Smooth muscle cell (in vitro differentiated cells): ENCODE measurements around the gene PNMA1. TPM values are rescaled to one million over a fixed set of nuclear protein-coding genes. Genes with fewer than 3 reads are reported as not detected.
A peak's percentile ranks its signal among the peaks of the same experiment; 100 is the strongest.

ENCODE experiments used
- DNase-seq: peaks from one replicate; lab custom pipeline; 2025; ENCODE audit not compliant: unreplicated experiment; lab: John Stamatoyannopoulos, UW
- H2AFZ ChIP-seq: fragments of 200-600 bp; sonication (generic); 2 replicates; pipeline ENCODE4 v1.6.0; 2016; ENCODE audit warnings: antibody characterized with exemption, low read depth, mild to moderate bottlenecking
- H3F3A ChIP-seq: fragments of 200-600 bp; sonication (generic); 2 replicates; pipeline ENCODE4 v1.6.0; 2017; ENCODE audit warnings: antibody characterized with exemption, low read depth
- H3K27ac ChIP-seq: fragments of 200-600 bp; sonication (generic); 2 replicates; pipeline ENCODE4 v1.5.1; 2016; ENCODE audit warnings: low read depth, mild to moderate bottlenecking
- H3K27me3 ChIP-seq: fragments of 200-600 bp; sonication (generic); 2 replicates; pipeline ENCODE4 v1.6.1; 2016; ENCODE audit warnings: low read depth, mild to moderate bottlenecking
- H3K36me3 ChIP-seq: fragments of 200-600 bp; sonication (generic); 2 replicates; pipeline ENCODE4 v1.5.1; 2016; ENCODE audit warnings: low read depth
- H3K4me1 ChIP-seq: fragments of 200-600 bp; sonication (generic); 2 replicates; pipeline ENCODE4 v1.5.1; 2016; ENCODE audit warnings: low read depth
- H3K4me2 ChIP-seq: fragments of 200-600 bp; sonication (generic); 2 replicates; pipeline ENCODE4 v1.6.0; 2016; ENCODE audit warnings: mild to moderate bottlenecking
- H3K4me3 ChIP-seq: fragments of 200-600 bp; sonication (generic); 2 replicates; pipeline ENCODE4 v1.5.1; 2016; ENCODE audit warnings: mild to moderate bottlenecking
- H3K79me2 ChIP-seq: fragments of 200-600 bp; sonication (generic); 2 replicates; pipeline ENCODE4 v1.6.0; 2016; ENCODE audit warnings: low read depth, mild to moderate bottlenecking
- H3K9ac ChIP-seq: fragments of 200-600 bp; sonication (generic); 2 replicates; pipeline ENCODE4 v1.6.0; 2016; ENCODE audit warnings: low read depth
- H3K9me3 ChIP-seq: fragments of 200-600 bp; sonication (generic); replicated peaks from 2 replicates; pipeline ENCODE4 v1.5.1; 2016; ENCODE audit warnings: low read depth
- H4K20me1 ChIP-seq: fragments of 200-600 bp; sonication (generic); 2 replicates; pipeline ENCODE4 v1.6.0; 2016; ENCODE audit warnings: low read depth
- CTCF ChIP-seq: fragments of 200-600 bp; sonication (generic); IDR thresholded peaks from 2 replicates; pipeline ENCODE4 v1.5.1; 2017; ENCODE audit warnings: borderline replicate concordance, mild to moderate bottlenecking, antibody characterized with exemption; ENCODE audit not compliant: insufficient read depth, poor library complexity, severe bottlenecking
- WGBS: methylation state at CpG from one replicate; pipeline ENCODE4 v1.1.7; 2016; ENCODE audit warnings: low lambda C conversion rate; 5-methylcytosine and 5-hydroxymethylcytosine counted together
- polyA plus RNA-seq: library from polyadenylated mRNA; unstranded; fragments of >200 nt; fragmentation: Nextera tagmentation; extraction: Ambion mirVana; gene quantifications from 2 replicates; pipeline ENCODE4 v1.2.1, GENCODE V29; 2016
- total RNA-seq: library from RNA; depleted of rRNA; stranded (reverse); fragments of >200 nt; gene quantifications from 2 replicates; pipeline ENCODE4 v1.2.3, GENCODE V29; 2014

Gene PNMA1
- total and polyA plus RNA-seq, 2 experiments from 2014 or later = 22.4 to 52.7 TPM

GRCh38 chr14:73727166-73727565 is 13.0 kb upstream of the PNMA1 start:
- no peak overlapping the region for H3K9ac ChIP-seq
- H3K4me3 ChIP-seq = no peak overlapping the region
- no peak overlapping the region for H3K4me2 ChIP-seq
- peaks cover 41% of the 10 kb centered on the region for H4K20me1 ChIP-seq
- no peak overlapping the region for H3K27ac ChIP-seq
- DNase-seq = no peak
- WGBS = 95% methylated on average over 7 of the region's 7 CpGs
- H3K79me2 ChIP-seq = no peaks in the 10 kb centered on the region
- no peaks in the 10 kb centered on the region for H3K9me3 ChIP-seq
- TF ChIP-seq CTCF = no peak
- peaks cover 16% of the 10 kb centered on the region for H3K4me1 ChIP-seq
- peaks cover 20% of the 10 kb centered on the region for H3F3A ChIP-seq
- no peaks in the 10 kb centered on the region for H3K36me3 ChIP-seq
- H2AFZ ChIP-seq = no peak overlapping the region
- no peaks in the 10 kb centered on the region for H3K27me3 ChIP-seq

GRCh38 chr14:73726025-73726961 is 12.1 kb upstream of the PNMA1 start:
- no peak overlapping the region for H3K4me3 ChIP-seq
- peak overlapping the region; percentile 46 for H3K27ac ChIP-seq
- no peak for DNase-seq
- H3K9me3 ChIP-seq = no peaks in the 10 kb centered on the region
- H3K4me1 ChIP-seq = peaks cover 16% of the 10 kb centered on the region
- peaks cover 17% of the 10 kb centered on the region for H3F3A ChIP-seq
- no peak for TF ChIP-seq CTCF
- H3K4me2 ChIP-seq = peak overlapping the region; percentile 15
- no peaks in the 10 kb centered on the region for H3K27me3 ChIP-seq
- H2AFZ ChIP-seq = no peak overlapping the region
- 80% methylated on average over 14 of the region's 14 CpGs for WGBS
- no peak overlapping the region for H3K9ac ChIP-seq
- H3K79me2 ChIP-seq = no peaks in the 10 kb centered on the region
- H3K36me3 ChIP-seq = no peaks in the 10 kb centered on the region
- H4K20me1 ChIP-seq = peaks cover 33% of the 10 kb centered on the region

- H3K36me3 ChIP-seq = no peaks in the 10 kb centered on the region
- peaks cover 16% of the 10 kb centered on the region for H3K4me1 ChIP-seq
- H4K20me1 ChIP-seq = peaks cover 25% of the 10 kb centered on the region
- DNase-seq = no peak
- TF ChIP-seq CTCF = no peak
- H3K27me3 ChIP-seq = no peaks in the 10 kb centered on the region
- H3F3A ChIP-seq = peaks cover 9% of the 10 kb centered on the region
- no peak overlapping the region for H2AFZ ChIP-seq
- H3K79me2 ChIP-seq = no peaks in the 10 kb centered on the region
- peak overlapping the region; percentile 15 for H3K4me2 ChIP-seq
- H3K27ac ChIP-seq = peak overlapping the region; percentile 46
- no peaks in the 10 kb centered on the region for H3K9me3 ChIP-seq
- WGBS = 71% methylated on average over 8 of the region's 8 CpGs
- H3K9ac ChIP-seq = no peak overlapping the region
- no peak overlapping the region for H3K4me3 ChIP-seq
Observed at GRCh38 chr14:73725116-73726024, 11.2 kb upstream of the PNMA1 start.
